K562 (cell line): ENCODE data around the gene CALHM4. TPM values are rescaled to one million over a fixed set of nuclear protein-coding genes. Genes with fewer than 3 reads are reported as not detected.

Experiments used
- ATF6 ChIP-seq: sonication (generic); formaldehyde crosslinking; IDR thresholded peaks from 2 replicates; pipeline ENCODE4 v1.4.0; 2020; ENCODE audit warnings: mild to moderate bottlenecking, missing genetic modification reagents
- CBX8 ChIP-seq: fragments of 200-600 bp; sonication (generic); IDR thresholded peaks from 2 replicates; pipeline ENCODE4 v1.6.1; 2012; ENCODE audit warnings: borderline replicate concordance, mixed run types, low read depth, mild to moderate bottlenecking, moderate library complexity, mixed read lengths, low read length, control low read depth, inconsistent platforms; ENCODE audit not compliant: poor library complexity, severe bottlenecking; ENCODE audit errors: extremely low read depth
- CTBP1 ChIP-seq: fragments of 450-650 bp; IDR thresholded peaks from 2 replicates; pipeline ENCODE4 v1.6.1; 2016; ENCODE audit warnings: borderline replicate concordance
- NR1H2 ChIP-seq: sonication (generic); formaldehyde crosslinking; IDR thresholded peaks from 2 replicates; pipeline ENCODE4 v1.4.0; 2020; ENCODE audit warnings: mild to moderate bottlenecking, missing genetic modification reagents
- RERE ChIP-seq: sonication (generic); formaldehyde crosslinking; IDR thresholded peaks from 2 replicates; pipeline ENCODE4 v1.8.0; 2023; ENCODE audit warnings: missing genetic modification reagents, mild to moderate bottlenecking, borderline replicate concordance
- SMARCE1 ChIP-seq: fragments of 450-650 bp; IDR thresholded peaks from 2 replicates; pipeline ENCODE4 v1.7.1; 2016; ENCODE audit warnings: mild to moderate bottlenecking
- SOX6 ChIP-seq: fragments of 450-650 bp; IDR thresholded peaks from 2 replicates; pipeline ENCODE4 v1.6.1; 2014; ENCODE audit warnings: mild to moderate bottlenecking
- TEAD2 ChIP-seq: fragments of 450-650 bp; IDR thresholded peaks from 2 replicates; pipeline ENCODE4 v1.6.1; 2016; ENCODE audit warnings: missing genetic modification characterization, control low read depth, missing compliant biosample characterization
- USF2 ChIP-seq: sonication (generic); formaldehyde crosslinking; IDR thresholded peaks from 2 replicates; pipeline ENCODE4 v1.5.0; 2020; ENCODE audit warnings: missing genetic modification reagents
- ZEB2 ChIP-seq: fragments of 450-650 bp; IDR thresholded peaks from 2 replicates; pipeline ENCODE4 v1.6.1; 2016
- ZMIZ1 ChIP-seq, 2 experiments: fragments of 150-350 bp in 1 of 2; IDR thresholded peaks; 2 replicates each; pipeline ENCODE4 v1.6.1; 2012 to 2016; ENCODE audit warnings: low read depth in 2 of 2, low read length in 2 of 2, mild to moderate bottlenecking in 1 of 2, moderate library complexity in 1 of 2
- ZNF780A ChIP-seq: fragments of 250-450 bp; sonication (Bioruptor Pico); IDR thresholded peaks from 2 replicates; pipeline ENCODE4 v1.5.0; 2021; ENCODE audit warnings: mild to moderate bottlenecking
- polyA plus RNA-seq, 8 experiments: library from polyadenylated mRNA; depleted of rRNA in 4 of 8; stranded (reverse) in 5 of 8; unstranded in 3 of 8; fragments of >200 nt; fragmentation: Nextera tagmentation in 2 of 8; fragmentation: Illumina TruSeq in 1 of 8; extraction: Ambion mirVana in 2 of 8; extraction: Trizol in 1 of 8; gene quantifications; 2 replicates each; pipeline versions ENCODE4 v1.2.1 to v1.2.3, GENCODE V29; 2011 to 2014; ENCODE audit warnings: inconsistent platforms in 1 of 8, missing spikeins in 1 of 8
- total RNA-seq, 7 experiments: library from RNA; depleted of rRNA in 6 of 7; stranded (reverse); fragments of >200 nt in 6 of 7; fragmentation: Illumina TruSeq in 2 of 7; extraction: Trizol in 2 of 7; gene quantifications; 2 replicates each; pipeline versions ENCODE4 v1.2.1 to v1.2.3, GENCODE V29; 2011 to 2021; ENCODE audit warnings: low replicate concordance in 1 of 7

Gene CALHM4
- total and polyA plus RNA-seq, 9 of the 15 experiments (the other 6 are each of a cell fraction or from before 2014, with no cell fraction given): not detected

GRCh38 chr6:116568821-116569755 is 15.5 kb downstream of the CALHM4 start (continued):
- TF ChIP-seq USF2 (CRISPR knock-in tag): peak; percentile 24; the same call in 1 of the 2 replicates
- TF ChIP-seq ZEB2: peak; percentile 74
- no peak for TF ChIP-seq ATF6 (CRISPR knock-in tag)
- TF ChIP-seq ZNF780A (CRISPR knock-in tag): no peak
- TF ChIP-seq CBX8: no peak
- no peak for TF ChIP-seq RERE (CRISPR knock-in tag)
- TF ChIP-seq CTBP1: peak; percentile 64; the same call in 1 of the 2 replicates
- TF ChIP-seq ZMIZ1 (IDR thresholded peaks at IDR 0.05; ENCODE audit: low read depth in 2 of 2, low read length in 2 of 2): no peak
- TF ChIP-seq SOX6: 0 out of 2 replicates have a peak, but pooled peaks have one; percentile 50
- no peak for TF ChIP-seq NR1H2 (CRISPR knock-in tag)
- 0 out of 2 replicates have a peak, but pooled peaks have one; percentile 25 for TF ChIP-seq SMARCE1
- TF ChIP-seq TEAD2 (tag): no peak
